GM23338 (cell line): ENCODE results near the gene INPP1. TPM values are rescaled to one million over a fixed set of nuclear protein-coding genes. Genes with fewer than 3 reads are reported as not detected.

Source experiments
- ATAC-seq: fragments of 200-7000 bp; cut with Tn5 transposase; 3 replicates; pipeline ENCODE4 v1.9.1; 2020
- DNase-seq: peaks from one replicate; pipeline ENCODE4 v3.0.0-alpha.2; 2015; ENCODE audit warnings: low spot score
- H2AFZ ChIP-seq: fragments of 200-600 bp; sonication (generic); 2 replicates; pipeline ENCODE4 v1.8.0; 2016; ENCODE audit warnings: antibody characterized with exemption, mild to moderate bottlenecking, moderate library complexity
- H3F3A ChIP-seq: fragments of 200-600 bp; sonication (generic); replicated peaks from 2 replicates; pipeline ENCODE4 v1.8.0; 2017; ENCODE audit warnings: antibody characterized with exemption, mixed run types, low read depth
- H3K27ac ChIP-seq: fragments of 200-600 bp; sonication (generic); 2 replicates; pipeline ENCODE4 v1.6.1; 2016; ENCODE audit warnings: low read depth
- H3K27me3 ChIP-seq: fragments of 200-600 bp; sonication (generic); 2 replicates; pipeline ENCODE4 v1.8.0; 2016; ENCODE audit warnings: mild to moderate bottlenecking, mixed run types, moderate library complexity; ENCODE audit not compliant: insufficient read depth
- H3K36me3 ChIP-seq: fragments of 200-600 bp; sonication (generic); 2 replicates; pipeline ENCODE4 v1.8.0; 2016; ENCODE audit warnings: mild to moderate bottlenecking; ENCODE audit not compliant: insufficient read depth
- H3K4me1 ChIP-seq: fragments of 200-600 bp; sonication (generic); 2 replicates; pipeline ENCODE4 v1.8.0; 2016; ENCODE audit warnings: mild to moderate bottlenecking, moderate library complexity; ENCODE audit not compliant: insufficient read depth
- H3K4me2 ChIP-seq: fragments of 200-600 bp; sonication (generic); 2 replicates; pipeline ENCODE4 v1.7.1; 2017; ENCODE audit warnings: mixed run types
- H3K4me3 ChIP-seq: fragments of 200-600 bp; sonication (generic); 2 replicates; pipeline ENCODE4 v1.6.1; 2016; ENCODE audit warnings: mixed run types
- H3K79me2 ChIP-seq: fragments of 200-600 bp; sonication (generic); replicated peaks from 2 replicates; pipeline ENCODE4 v1.8.0; 2017; ENCODE audit warnings: mild to moderate bottlenecking; ENCODE audit not compliant: insufficient read depth
- H3K9me2 ChIP-seq: fragments of 200-600 bp; sonication (generic); 2 replicates; pipeline ENCODE4 v1.8.0; 2017; ENCODE audit not compliant: insufficient read depth
- H4K20me1 ChIP-seq: fragments of 200-600 bp; sonication (generic); replicated peaks from 2 replicates; pipeline ENCODE4 v1.8.0; 2017; ENCODE audit warnings: mild to moderate bottlenecking; ENCODE audit not compliant: insufficient read depth
- H3K27ac Mint-ChIP-seq: 2 replicates; pipeline ENCODE4 v1.8.0; 2020; ENCODE audit warnings: inconsistent platforms, mild to moderate bottlenecking, moderate library complexity, mixed read lengths
- H3K27me3 Mint-ChIP-seq: 3 replicates; pipeline ENCODE4 v1.8.0; 2022; ENCODE audit warnings: low read depth, mild to moderate bottlenecking, moderate library complexity, mixed read lengths, inconsistent platforms; ENCODE audit not compliant: insufficient read depth, poor library complexity
- H3K36me3 Mint-ChIP-seq: 3 replicates; pipeline ENCODE4 v1.8.0; 2021; ENCODE audit warnings: low read depth, mild to moderate bottlenecking, inconsistent platforms, moderate library complexity, mixed read lengths
- H3K4me1 Mint-ChIP-seq: 3 replicates; pipeline ENCODE4 v1.8.0; 2020; ENCODE audit warnings: mild to moderate bottlenecking, inconsistent platforms, mixed read lengths
- H3K4me3 Mint-ChIP-seq: 3 replicates; pipeline ENCODE4 v1.8.0; 2021; ENCODE audit warnings: moderate library complexity, mild to moderate bottlenecking, inconsistent platforms, mixed read lengths
- H3K9me3 Mint-ChIP-seq: 3 replicates; pipeline ENCODE4 v1.8.0; 2020; ENCODE audit warnings: moderate library complexity, mild to moderate bottlenecking, inconsistent platforms, mixed read lengths
- CREB1 ChIP-seq: fragments of 250-450 bp; sonication (Bioruptor Pico); IDR thresholded peaks from 2 replicates; pipeline ENCODE4 v1.5.0; 2020; ENCODE audit warnings: low read depth, mild to moderate bottlenecking, moderate library complexity
- JUNB ChIP-seq: IDR thresholded peaks from one replicate; pipeline ENCODE4 v1.6.1; 2016; ENCODE audit warnings: antibody characterized with exemption; ENCODE audit not compliant: unreplicated experiment
- NANOG ChIP-seq: IDR thresholded peaks from 2 replicates; pipeline ENCODE4 v1.6.1; 2016; ENCODE audit warnings: antibody characterized with exemption, borderline replicate concordance
- STAT1 ChIP-seq: IDR thresholded peaks from one replicate; pipeline ENCODE4 v1.6.1; 2016; ENCODE audit warnings: antibody characterized with exemption; ENCODE audit not compliant: unreplicated experiment
- ZNF114 ChIP-seq: fragments of 250-450 bp; sonication (Bioruptor Pico); IDR thresholded peaks from 2 replicates; pipeline ENCODE4 v1.5.0; 2020; ENCODE audit warnings: mild to moderate bottlenecking, moderate library complexity
- polyA plus RNA-seq: library from polyadenylated mRNA; unstranded; fragments of >200 nt; fragmentation: Nextera tagmentation; extraction: Ambion mirVana; gene quantifications from 2 replicates; pipeline ENCODE4 v1.2.1, GENCODE V29; 2016
- total RNA-seq: library from RNA; depleted of rRNA; stranded (reverse); fragments of >200 nt; shearing (Covaris generic); gene quantifications from 2 replicates; pipeline ENCODE4 v1.2.3, GENCODE V29; 2014
- TF ChIP-seq, protein P1 (sequence below): IDR thresholded peaks from 2 replicates; pipeline ENCODE4 v1.6.1; 2016; ENCODE audit warnings: antibody characterized with exemption
- TF ChIP-seq, protein P2 (sequence below): IDR thresholded peaks from one replicate; pipeline ENCODE4 v1.6.1; 2018; ENCODE audit warnings: antibody characterized with exemption; ENCODE audit not compliant: unreplicated experiment
- TF ChIP-seq, protein P3 (sequence below), 2 experiments: fragments of 200-600 bp in 1 of 2; sonication (generic) in 1 of 2; conservative IDR thresholded peaks; 2 replicates each; pipeline versions ENCODE4 v1.5.1 to v1.6.1; 2016 to 2017; ENCODE audit warnings: antibody characterized with exemption in 2 of 2, low read depth in 2 of 2, mild to moderate bottlenecking in 2 of 2, moderate library complexity in 1 of 2

Gene INPP1
- total and polyA plus RNA-seq, 2 experiments from 2014 or later: 2.6 to 6.5 TPM

DNA sequence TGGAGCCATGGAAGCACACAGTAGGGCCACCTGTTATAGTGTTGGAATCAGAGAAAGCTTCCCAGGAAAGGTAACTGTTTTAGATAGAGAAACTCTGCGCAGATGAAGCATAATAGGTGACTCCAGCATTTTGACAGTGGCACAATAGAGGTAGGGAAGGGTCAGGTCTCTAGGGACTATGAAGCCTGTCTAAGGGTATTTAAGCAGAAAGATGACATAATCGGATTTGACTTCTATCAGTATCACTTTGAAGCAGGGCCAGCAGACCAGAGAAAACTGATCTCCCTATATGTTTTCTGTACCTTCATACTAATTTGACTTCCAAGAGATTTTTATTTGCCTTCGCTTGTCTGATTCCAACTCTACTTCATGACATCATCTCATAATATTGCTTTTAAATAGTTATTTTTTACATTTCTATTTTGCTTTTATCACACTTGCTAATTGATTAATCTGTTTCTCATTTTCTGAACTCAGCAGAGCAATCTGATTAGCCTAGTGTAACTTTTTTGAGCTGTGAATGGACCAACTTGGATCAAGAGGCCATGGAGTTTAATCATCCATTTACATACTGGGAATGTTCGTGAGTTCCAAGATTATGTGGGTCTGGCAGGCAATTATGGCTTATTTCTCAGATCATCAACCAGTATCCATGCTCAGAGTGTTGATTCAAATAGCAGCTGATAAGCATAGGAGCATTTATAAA lies 15.4 kb upstream of the INPP1 start (continued):
- TF ChIP-seq, protein P1, sequence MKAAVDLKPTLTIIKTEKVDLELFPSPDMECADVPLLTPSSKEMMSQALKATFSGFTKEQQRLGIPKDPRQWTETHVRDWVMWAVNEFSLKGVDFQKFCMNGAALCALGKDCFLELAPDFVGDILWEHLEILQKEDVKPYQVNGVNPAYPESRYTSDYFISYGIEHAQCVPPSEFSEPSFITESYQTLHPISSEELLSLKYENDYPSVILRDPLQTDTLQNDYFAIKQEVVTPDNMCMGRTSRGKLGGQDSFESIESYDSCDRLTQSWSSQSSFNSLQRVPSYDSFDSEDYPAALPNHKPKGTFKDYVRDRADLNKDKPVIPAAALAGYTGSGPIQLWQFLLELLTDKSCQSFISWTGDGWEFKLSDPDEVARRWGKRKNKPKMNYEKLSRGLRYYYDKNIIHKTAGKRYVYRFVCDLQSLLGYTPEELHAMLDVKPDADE: no peak
- TF ChIP-seq JUNB (no peak), ZNF114 (no peak), STAT1 (no peak), NANOG (no peak)
- TF ChIP-seq, protein P2, sequence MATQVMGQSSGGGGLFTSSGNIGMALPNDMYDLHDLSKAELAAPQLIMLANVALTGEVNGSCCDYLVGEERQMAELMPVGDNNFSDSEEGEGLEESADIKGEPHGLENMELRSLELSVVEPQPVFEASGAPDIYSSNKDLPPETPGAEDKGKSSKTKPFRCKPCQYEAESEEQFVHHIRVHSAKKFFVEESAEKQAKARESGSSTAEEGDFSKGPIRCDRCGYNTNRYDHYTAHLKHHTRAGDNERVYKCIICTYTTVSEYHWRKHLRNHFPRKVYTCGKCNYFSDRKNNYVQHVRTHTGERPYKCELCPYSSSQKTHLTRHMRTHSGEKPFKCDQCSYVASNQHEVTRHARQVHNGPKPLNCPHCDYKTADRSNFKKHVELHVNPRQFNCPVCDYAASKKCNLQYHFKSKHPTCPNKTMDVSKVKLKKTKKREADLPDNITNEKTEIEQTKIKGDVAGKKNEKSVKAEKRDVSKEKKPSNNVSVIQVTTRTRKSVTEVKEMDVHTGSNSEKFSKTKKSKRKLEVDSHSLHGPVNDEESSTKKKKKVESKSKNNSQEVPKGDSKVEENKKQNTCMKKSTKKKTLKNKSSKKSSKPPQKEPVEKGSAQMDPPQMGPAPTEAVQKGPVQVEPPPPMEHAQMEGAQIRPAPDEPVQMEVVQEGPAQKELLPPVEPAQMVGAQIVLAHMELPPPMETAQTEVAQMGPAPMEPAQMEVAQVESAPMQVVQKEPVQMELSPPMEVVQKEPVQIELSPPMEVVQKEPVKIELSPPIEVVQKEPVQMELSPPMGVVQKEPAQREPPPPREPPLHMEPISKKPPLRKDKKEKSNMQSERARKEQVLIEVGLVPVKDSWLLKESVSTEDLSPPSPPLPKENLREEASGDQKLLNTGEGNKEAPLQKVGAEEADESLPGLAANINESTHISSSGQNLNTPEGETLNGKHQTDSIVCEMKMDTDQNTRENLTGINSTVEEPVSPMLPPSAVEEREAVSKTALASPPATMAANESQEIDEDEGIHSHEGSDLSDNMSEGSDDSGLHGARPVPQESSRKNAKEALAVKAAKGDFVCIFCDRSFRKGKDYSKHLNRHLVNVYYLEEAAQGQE: no peak

DNA sequence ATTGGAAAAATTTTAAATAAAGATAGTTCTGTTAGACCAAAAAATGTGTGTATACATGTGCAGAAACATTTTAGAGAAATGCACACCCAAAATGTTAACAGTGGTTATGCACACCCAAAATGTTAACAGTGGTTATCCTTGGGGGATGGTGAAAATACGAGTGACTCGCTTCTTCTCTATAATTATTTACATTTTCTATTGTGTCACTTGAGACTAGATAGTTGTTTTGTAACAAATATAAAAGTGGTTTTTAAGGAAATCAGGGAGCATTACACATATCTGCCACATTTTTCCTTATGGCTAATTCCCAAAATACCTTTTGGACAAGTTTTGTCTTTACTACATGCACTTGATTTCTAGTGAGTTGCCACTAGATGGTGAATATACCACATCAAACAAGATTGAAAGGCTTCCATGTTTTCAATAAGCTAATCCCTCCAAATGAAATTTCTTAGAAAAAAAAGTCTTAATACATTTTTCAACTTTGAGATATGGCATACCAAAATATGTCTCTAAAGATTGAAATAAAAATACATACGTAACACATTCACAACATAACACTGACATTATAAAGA lies 14.7 kb upstream of the INPP1 start:
- Mint-ChIP-seq H3K27me3 (no peaks in the 10 kb centered on the region), H3K4me3 (no peak overlapping the region), H3K4me1 (no peaks in the 10 kb centered on the region), H3K36me3 (no peaks in the 10 kb centered on the region), H3K27ac (no peak overlapping the region), H3K9me3 (no peaks in the 10 kb centered on the region)
- no peak for ATAC-seq
- no peaks in the 10 kb centered on the region for H3F3A ChIP-seq
- no peaks in the 10 kb centered on the region for H3K27me3 ChIP-seq
- H3K9me2 ChIP-seq: no peaks in the 10 kb centered on the region
- no peak overlapping the region for H3K27ac ChIP-seq
- no peaks in the 10 kb centered on the region for H3K4me1 ChIP-seq
- H2AFZ ChIP-seq: no peak overlapping the region
- H3K79me2 ChIP-seq: no peaks in the 10 kb centered on the region
- H3K4me2 ChIP-seq: no peak overlapping the region
- H3K4me3 ChIP-seq: no peak overlapping the region
- TF ChIP-seq, protein P3, sequence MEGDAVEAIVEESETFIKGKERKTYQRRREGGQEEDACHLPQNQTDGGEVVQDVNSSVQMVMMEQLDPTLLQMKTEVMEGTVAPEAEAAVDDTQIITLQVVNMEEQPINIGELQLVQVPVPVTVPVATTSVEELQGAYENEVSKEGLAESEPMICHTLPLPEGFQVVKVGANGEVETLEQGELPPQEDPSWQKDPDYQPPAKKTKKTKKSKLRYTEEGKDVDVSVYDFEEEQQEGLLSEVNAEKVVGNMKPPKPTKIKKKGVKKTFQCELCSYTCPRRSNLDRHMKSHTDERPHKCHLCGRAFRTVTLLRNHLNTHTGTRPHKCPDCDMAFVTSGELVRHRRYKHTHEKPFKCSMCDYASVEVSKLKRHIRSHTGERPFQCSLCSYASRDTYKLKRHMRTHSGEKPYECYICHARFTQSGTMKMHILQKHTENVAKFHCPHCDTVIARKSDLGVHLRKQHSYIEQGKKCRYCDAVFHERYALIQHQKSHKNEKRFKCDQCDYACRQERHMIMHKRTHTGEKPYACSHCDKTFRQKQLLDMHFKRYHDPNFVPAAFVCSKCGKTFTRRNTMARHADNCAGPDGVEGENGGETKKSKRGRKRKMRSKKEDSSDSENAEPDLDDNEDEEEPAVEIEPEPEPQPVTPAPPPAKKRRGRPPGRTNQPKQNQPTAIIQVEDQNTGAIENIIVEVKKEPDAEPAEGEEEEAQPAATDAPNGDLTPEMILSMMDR (conservative IDR thresholded peaks at IDR 0.05; ENCODE audit: low read depth in 2 of 2): peak; percentile 27 to 39; a peak in 2 of 4 replicates
- no peak for TF ChIP-seq CREB1 (CRISPR knock-in tag)
- peak; percentile 4 for DNase-seq
- no peaks in the 10 kb centered on the region for H3K36me3 ChIP-seq
- H4K20me1 ChIP-seq: no peaks in the 10 kb centered on the region
